Non-pigmented ciliary epithelial cell (primary cell): ENCODE data around the gene CLIP3.

Experiments
- DNase-seq: peaks from one replicate; pipeline ENCODE4 v3.0.0-alpha.2; 2010; ENCODE audit warnings: low read depth

CLIP3 gene

GRCh38 chr19:35978271-35978670 is 54.4 kb downstream of the CLIP3 start:
- no peak for DNase-seq

GRCh38 chr19:35977446-35978222 is 55.0 kb downstream of the CLIP3 start:
- DNase-seq: no peak

- no peak for DNase-seq
These were observed 57.0 kb downstream of the CLIP3 start for GRCh38 chr19:35975608-35976214.

- DNase-seq: no peak
These were observed 59.2 kb downstream of the CLIP3 start for GRCh38 chr19:35973487-35973886.

- DNase-seq: no peak
These were observed 65.9 kb downstream of the CLIP3 start for GRCh38 chr19:35966771-35967170.
